ENCODE measurements around the gene ADARB2.

Gene ADARB2

DNA sequence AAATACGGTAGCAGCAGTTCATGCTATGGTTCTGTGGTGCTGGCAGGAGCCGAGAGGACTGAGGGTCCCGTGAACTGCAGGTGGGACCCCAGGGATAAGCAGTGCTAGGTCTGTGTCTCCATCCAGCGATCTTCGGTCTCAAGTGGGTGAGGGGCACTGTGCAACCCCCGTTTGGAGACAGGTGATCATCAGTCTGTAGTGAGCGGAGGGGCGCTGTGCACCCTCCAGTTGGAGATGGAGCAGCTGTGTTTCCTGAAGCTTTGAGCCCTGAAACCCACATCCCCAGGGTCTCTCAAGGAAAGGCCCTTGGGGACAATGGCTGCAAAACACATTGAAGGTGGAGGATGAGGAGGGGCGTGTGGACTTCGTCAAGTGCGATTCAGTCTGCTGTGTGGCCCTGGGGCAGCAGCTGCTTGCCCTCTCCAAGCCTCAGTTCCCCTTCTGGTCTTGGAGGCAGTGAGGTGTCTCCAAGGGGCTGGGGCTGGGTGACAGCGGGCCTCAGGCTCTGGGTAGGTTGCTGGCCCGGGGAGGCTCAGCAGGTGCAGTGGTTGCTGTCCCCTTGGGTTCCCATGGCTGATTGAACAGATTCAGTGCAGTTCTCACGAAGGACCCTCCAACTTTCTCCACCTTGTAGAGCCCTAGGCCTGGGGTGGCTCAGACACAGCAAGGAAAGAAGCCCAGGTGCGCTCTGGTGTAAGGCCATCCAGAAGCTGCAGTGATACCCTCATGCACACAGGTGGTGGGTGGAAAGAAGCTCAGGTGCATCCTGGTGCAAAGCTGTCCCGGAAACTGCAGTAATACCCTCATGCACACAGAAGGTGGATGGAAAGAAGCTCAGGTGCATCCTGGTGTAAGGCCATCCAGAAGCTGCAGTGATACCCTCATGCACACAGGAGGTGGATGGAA lies 160.6 kb downstream of the ADARB2 start:
- no peaks in the 10 kb centered on the region for H3K4me1 ChIP-seq (ENCODE audit: control insufficient read depth, insufficient read depth, low read length)
- H3K27me3 ChIP-seq (ENCODE audit: control insufficient read depth, insufficient read depth, low read length): no peaks in the 10 kb centered on the region
- no peaks in the 10 kb centered on the region for H3K36me3 ChIP-seq (ENCODE audit: control insufficient read depth, insufficient read depth, low read length)
- H3K9ac ChIP-seq (ENCODE audit: low read depth, low read length): no peak overlapping the region
- H3K4me3 ChIP-seq (ENCODE audit: low read depth, low read length): no peak overlapping the region
- H3K9me3 ChIP-seq (ENCODE audit: control insufficient read depth, insufficient read depth, low read length): no peaks in the 10 kb centered on the region

DNA sequence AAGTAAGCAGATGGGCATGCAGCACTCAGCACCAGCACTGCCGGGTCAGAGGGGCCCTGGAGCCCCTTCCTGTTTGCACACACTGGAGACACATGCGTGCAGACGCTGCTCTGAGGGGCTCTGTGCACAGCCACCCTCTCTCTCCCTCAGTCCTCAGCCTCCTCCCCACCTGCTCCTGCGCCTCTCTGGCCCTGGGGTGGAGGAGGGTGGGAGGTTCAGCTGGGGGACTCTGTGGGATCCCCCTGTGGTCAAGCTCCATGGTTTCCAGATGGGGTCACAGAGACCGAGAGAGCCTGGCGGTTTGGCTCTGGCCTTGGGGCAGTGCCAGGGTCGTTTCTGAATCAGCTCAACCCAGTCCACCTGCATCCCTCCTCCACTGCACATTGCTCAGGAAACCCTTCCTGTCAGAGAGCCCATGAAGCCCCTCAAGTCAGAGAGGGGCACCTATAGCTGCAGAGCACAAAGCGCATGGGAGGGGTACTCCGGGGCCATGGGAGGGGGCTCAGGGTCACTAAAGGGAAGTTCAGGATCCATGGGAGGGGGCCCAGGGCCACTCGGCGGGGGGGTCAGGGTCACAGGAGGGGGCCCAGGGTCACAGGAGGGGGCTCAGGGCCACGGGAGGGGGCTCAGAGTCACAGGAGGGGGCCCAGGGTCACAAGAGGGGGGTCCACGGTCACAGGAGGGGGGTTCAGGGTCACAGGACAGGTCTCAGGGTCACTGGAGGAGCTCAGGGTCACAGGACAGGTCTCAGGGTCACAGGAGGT lies 161.7 kb downstream of the ADARB2 start:
- no peak overlapping the region for H3K4me3 ChIP-seq (ENCODE audit: low read depth, low read length)
- no peaks in the 10 kb centered on the region for H3K4me1 ChIP-seq (ENCODE audit: control insufficient read depth, insufficient read depth, low read length)
- no peaks in the 10 kb centered on the region for H3K27me3 ChIP-seq (ENCODE audit: control insufficient read depth, insufficient read depth, low read length)
- H3K9ac ChIP-seq (ENCODE audit: low read depth, low read length): no peak overlapping the region
- H3K9me3 ChIP-seq (ENCODE audit: control insufficient read depth, insufficient read depth, low read length): no peaks in the 10 kb centered on the region
- H3K36me3 ChIP-seq (ENCODE audit: control insufficient read depth, insufficient read depth, low read length): no peaks in the 10 kb centered on the region

DNA sequence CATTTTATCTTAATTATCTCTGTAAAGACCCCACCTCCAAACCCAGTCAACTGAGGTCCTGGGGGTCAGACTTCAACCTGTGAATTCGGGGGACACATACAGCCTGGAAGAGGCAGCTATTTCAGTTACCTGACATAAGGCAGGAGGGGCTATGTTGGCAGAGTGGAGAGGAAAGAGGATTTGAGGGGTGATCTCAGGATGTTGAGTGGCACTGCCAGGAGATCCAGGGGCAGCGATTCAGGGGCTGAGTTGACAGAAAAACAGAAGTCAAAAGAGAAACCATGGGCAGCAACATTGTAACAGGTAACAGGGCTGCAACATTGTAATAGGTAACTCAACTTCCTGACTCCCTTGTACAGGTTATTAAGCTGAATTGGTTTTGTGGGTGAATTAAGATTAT lies 162.6 kb downstream of the ADARB2 start:
- Histone ChIP-seq H3K4me3 (ENCODE audit: low read depth, low read length) (no peak overlapping the region), H3K27me3 (ENCODE audit: control insufficient read depth, insufficient read depth, low read length) (no peaks in the 10 kb centered on the region), H3K4me1 (ENCODE audit: control insufficient read depth, insufficient read depth, low read length) (no peaks in the 10 kb centered on the region), H3K9ac (ENCODE audit: low read depth, low read length) (no peak overlapping the region), H3K9me3 (ENCODE audit: control insufficient read depth, insufficient read depth, low read length) (no peaks in the 10 kb centered on the region), H3K36me3 (ENCODE audit: control insufficient read depth, insufficient read depth, low read length) (no peaks in the 10 kb centered on the region)

DNA sequence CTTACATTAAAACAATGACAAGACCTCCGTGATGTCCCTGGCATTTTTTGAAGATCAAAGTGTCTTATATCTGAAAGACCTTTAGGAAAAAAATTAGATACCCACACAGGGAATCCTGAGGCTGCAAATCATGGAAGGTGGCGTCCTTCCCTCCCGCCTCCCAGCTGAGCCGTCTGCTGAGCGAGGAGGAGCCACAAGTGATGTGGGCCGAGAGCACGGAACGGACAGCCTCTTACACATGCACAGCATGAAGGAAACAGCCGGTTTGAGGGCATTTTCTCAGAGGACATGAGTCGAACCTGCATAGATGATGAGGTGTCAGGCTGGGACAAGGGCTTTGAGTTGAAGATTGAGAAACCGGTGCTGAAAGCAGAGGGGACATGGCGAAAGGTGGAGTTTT lies 163.3 kb downstream of the ADARB2 start:
- Histone ChIP-seq H3K9me3 (ENCODE audit: control insufficient read depth, insufficient read depth, low read length) (no peaks in the 10 kb centered on the region), H3K27me3 (ENCODE audit: control insufficient read depth, insufficient read depth, low read length) (no peaks in the 10 kb centered on the region), H3K9ac (ENCODE audit: low read depth, low read length) (no peak overlapping the region), H3K4me3 (ENCODE audit: low read depth, low read length) (no peak overlapping the region), H3K4me1 (ENCODE audit: control insufficient read depth, insufficient read depth, low read length) (no peaks in the 10 kb centered on the region), H3K36me3 (ENCODE audit: control insufficient read depth, insufficient read depth, low read length) (no peaks in the 10 kb centered on the region)

DNA sequence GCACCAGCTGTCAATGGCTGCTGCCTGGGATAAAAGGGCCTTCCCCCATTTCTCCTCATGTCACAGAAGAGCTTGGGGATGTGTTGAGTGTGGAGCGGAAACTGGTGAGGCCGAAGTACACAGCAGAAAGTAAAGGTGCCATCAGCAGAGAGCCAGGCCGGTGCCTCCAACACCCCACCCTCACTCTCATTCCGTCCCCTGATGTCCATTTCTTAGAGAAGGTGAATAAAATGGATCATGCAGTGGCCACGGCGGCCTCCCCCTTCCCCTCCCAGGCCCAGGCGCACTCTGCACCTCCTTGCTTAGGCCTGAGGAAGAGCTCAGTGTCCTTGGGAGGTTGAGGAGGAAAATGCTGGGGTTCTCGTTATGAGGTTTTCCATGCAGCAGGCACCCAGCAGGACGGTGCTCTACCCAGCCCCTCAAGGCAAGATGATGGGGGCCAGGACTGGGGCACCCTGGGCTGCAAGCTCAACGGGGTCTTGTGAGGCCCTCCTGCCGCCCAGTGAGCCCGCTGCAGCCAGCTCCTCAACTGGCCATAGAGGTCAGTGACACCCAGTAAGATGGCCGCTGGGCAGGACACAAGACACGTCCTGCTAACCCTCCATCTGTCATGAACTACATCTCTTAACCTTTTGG lies 163.9 kb downstream of the ADARB2 start:
- Histone ChIP-seq H3K4me3 (ENCODE audit: low read depth, low read length) (no peak overlapping the region), H3K36me3 (ENCODE audit: control insufficient read depth, insufficient read depth, low read length) (no peaks in the 10 kb centered on the region), H3K9ac (ENCODE audit: low read depth, low read length) (no peak overlapping the region), H3K9me3 (ENCODE audit: control insufficient read depth, insufficient read depth, low read length) (no peaks in the 10 kb centered on the region), H3K4me1 (ENCODE audit: control insufficient read depth, insufficient read depth, low read length) (no peaks in the 10 kb centered on the region), H3K27me3 (ENCODE audit: control insufficient read depth, insufficient read depth, low read length) (no peaks in the 10 kb centered on the region)

DNA sequence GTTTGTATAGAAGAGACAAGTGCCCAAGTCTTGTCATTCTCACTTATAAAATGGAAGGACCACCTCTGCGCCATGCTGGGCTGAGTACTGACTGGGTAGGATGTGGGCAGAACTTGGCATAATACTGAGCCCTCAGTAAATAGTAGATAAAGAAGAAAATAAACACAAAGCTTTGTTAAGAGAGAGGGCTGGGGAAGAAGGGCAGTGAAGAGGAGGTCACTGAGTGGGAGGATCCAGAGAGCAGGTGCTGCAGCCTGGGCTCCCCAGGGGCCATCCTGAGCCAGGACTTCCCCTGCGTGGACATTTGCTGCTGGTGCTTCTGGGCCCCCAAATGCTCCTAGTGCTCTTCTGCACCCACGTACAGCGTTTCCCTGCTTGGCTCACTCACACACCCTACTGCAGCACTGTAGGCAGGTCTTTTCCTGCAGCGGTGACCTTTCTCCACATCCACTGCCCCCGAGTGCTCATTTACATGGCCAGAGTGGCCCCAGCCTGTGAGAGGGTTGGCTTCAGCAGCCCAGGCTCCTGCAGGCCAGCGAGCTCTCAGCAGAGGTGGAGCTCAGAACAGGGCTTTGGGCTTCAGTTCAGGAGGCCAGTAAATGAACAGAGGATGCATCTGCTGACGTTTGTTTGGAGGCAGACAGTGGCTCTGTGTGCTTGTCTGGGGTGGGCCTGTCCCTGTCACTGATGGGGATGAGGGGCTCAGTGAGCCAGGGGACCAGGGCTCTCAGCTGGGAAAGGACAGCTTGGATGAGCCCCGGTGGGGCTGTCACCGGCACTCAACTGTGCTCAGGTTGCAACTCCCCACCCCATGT lies 164.6 kb downstream of the ADARB2 start:
- no peaks in the 10 kb centered on the region for H3K9me3 ChIP-seq (ENCODE audit: control insufficient read depth, insufficient read depth, low read length)
- no peaks in the 10 kb centered on the region for H3K4me1 ChIP-seq (ENCODE audit: control insufficient read depth, insufficient read depth, low read length)
- H3K4me3 ChIP-seq (ENCODE audit: low read depth, low read length): no peak overlapping the region
- H3K9ac ChIP-seq (ENCODE audit: low read depth, low read length): no peak overlapping the region
- no peaks in the 10 kb centered on the region for H3K36me3 ChIP-seq (ENCODE audit: control insufficient read depth, insufficient read depth, low read length)
- H3K27me3 ChIP-seq (ENCODE audit: control insufficient read depth, insufficient read depth, low read length): no peaks in the 10 kb centered on the region

DNA sequence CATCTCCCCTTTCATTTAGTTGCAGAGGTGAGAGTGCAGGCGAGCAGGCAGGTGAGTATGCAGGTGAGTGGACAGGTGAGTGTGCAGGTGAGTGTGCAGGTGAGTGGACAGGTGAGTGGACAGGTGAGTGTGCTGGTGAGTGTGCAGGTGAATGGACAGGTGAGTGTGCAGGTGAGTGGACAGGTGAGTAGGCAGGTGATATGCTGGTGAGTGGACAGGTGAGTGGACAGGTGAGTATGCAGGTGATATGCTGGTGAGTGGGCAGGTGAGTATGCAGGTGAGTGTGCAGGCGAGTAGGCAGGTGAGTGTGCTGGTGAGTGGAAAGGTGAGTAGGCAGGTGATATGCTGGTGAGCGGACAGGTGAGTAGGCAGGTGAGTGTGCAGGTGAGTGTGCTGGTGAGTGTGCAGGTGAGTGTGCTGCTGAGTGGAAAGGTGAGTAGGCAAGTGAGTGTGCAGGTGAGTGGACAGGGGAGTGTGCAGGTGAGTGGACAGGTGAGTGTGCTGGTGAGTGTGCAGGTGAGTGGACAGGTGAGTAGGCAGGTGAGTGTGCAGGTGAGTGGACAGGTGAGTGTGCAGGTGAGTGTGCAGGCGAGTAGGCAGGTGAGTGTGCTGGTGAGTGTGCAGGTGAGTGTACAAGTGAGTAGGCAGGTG lies 165.6 kb downstream of the ADARB2 start:
- Histone ChIP-seq H3K27me3 (ENCODE audit: control insufficient read depth, insufficient read depth, low read length) (no peaks in the 10 kb centered on the region), H3K4me1 (ENCODE audit: control insufficient read depth, insufficient read depth, low read length) (no peaks in the 10 kb centered on the region), H3K9ac (ENCODE audit: low read depth, low read length) (no peak overlapping the region), H3K9me3 (ENCODE audit: control insufficient read depth, insufficient read depth, low read length) (no peaks in the 10 kb centered on the region), H3K4me3 (ENCODE audit: low read depth, low read length) (no peak overlapping the region), H3K36me3 (ENCODE audit: control insufficient read depth, insufficient read depth, low read length) (no peaks in the 10 kb centered on the region)

DNA sequence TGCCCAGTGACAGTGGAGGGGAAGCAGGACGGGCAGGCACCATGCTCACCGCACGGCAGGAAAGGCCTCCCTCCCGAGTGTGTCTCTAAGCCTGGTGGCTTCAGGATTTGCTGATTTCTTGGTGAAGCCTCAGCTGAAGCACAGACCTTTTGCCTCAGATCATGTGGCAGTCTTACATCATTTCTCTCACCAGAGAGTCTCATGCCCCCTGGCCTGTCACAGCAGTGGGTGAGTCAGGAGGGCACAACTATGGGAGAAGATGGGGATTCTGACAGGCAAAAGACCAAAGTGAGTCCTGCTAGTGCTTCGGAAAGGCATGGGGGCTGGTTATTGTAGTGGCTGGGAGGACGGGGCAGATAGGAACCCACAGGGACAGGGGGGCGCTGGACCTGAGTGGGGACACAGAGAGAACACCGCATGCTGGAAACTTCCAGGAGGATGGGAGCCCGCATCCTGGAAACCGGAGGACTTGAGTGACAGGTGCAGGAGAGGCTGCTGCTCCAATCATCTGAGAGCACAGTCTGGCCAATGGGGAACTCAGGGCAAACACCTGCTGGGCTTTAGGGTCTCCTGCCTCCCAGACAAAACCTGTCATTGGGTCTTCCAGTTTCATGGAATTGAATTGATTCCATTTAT lies 166.8 kb downstream of the ADARB2 start:
- Histone ChIP-seq H3K9ac (ENCODE audit: low read depth, low read length) (no peak overlapping the region), H3K36me3 (ENCODE audit: control insufficient read depth, insufficient read depth, low read length) (no peaks in the 10 kb centered on the region), H3K9me3 (ENCODE audit: control insufficient read depth, insufficient read depth, low read length) (no peaks in the 10 kb centered on the region), H3K4me3 (ENCODE audit: low read depth, low read length) (no peak overlapping the region), H3K27me3 (ENCODE audit: control insufficient read depth, insufficient read depth, low read length) (no peaks in the 10 kb centered on the region), H3K4me1 (ENCODE audit: control insufficient read depth, insufficient read depth, low read length) (no peaks in the 10 kb centered on the region)

DNA sequence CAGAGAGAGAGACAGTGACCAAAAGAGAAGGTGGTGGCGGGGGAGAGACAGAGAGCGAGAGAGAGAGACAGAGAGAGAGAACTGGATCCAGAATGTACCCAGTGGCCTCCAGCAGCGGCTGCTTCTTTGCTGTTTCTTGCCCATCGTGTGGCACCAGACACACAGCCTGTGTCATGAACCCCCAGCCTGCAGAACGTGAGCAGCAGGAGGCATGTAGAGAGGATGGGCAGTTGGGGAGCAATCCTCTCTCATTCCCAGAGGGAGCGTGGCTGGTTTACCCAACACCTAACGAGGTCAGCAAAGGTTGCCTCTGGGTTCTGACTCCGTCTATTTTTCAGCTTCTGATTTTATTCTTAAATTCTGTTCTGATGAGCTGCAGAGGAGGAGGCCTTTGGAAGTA lies 168.1 kb downstream of the ADARB2 start:
- H3K36me3 ChIP-seq (ENCODE audit: control insufficient read depth, insufficient read depth, low read length): no peaks in the 10 kb centered on the region
- H3K9ac ChIP-seq (ENCODE audit: low read depth, low read length): no peak overlapping the region
- H3K27me3 ChIP-seq (ENCODE audit: control insufficient read depth, insufficient read depth, low read length): no peaks in the 10 kb centered on the region
- H3K4me1 ChIP-seq (ENCODE audit: control insufficient read depth, insufficient read depth, low read length): no peaks in the 10 kb centered on the region
- H3K4me3 ChIP-seq (ENCODE audit: low read depth, low read length): no peak overlapping the region
- no peaks in the 10 kb centered on the region for H3K9me3 ChIP-seq (ENCODE audit: control insufficient read depth, insufficient read depth, low read length)

DNA sequence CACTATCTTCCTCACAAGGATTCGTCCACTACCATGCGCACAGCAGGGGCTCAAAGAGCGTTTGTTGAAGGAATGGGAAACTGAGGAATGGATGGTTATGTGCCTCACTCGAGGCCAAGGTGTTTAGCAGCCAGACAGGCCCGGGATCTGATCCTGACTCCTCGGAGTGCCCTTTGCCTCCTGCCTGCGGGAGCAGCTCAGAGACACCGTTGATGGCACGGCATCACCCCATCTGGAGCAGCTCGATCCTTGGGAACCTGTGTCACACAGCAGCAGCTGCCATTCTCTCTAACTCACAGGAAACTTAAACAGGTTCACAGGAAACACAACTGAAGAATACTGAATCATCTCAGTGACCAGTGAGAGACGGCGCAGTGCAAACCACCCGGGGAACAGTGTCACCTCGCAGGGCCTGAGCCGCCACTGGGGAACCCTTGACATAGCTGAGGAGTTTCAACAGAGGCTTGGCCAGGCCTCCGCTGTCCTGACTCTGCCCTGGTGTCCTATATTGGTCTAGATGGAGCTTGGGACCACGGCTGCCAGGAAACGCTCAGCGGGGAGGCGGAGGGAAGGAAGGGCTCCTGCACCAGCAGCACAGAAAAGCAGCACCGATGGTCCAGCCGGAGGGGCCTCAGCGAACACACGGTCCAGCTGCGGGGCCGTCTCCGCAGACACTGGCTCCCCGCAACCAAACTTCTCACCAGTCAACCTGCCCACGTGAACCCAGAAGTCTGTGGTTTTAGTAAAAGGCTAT lies 169.4 kb downstream of the ADARB2 start:
- H3K27me3 ChIP-seq (ENCODE audit: control insufficient read depth, insufficient read depth, low read length): no peaks in the 10 kb centered on the region
- H3K36me3 ChIP-seq (ENCODE audit: control insufficient read depth, insufficient read depth, low read length): no peaks in the 10 kb centered on the region
- no peaks in the 10 kb centered on the region for H3K4me1 ChIP-seq (ENCODE audit: control insufficient read depth, insufficient read depth, low read length)
- H3K9ac ChIP-seq (ENCODE audit: low read depth, low read length): no peak overlapping the region
- no peak overlapping the region for H3K4me3 ChIP-seq (ENCODE audit: low read depth, low read length)
- no peaks in the 10 kb centered on the region for H3K9me3 ChIP-seq (ENCODE audit: control insufficient read depth, insufficient read depth, low read length)
